GM18870 (cell line): ENCODE measurements around the gene DSCAM.
"Not testable (repeated sequence)": the region's sequence is repeated elsewhere in the genome, so short reads cannot be mapped to it uniquely, and the experiment has no call there.

ENCODE experiments used
- ATAC-seq: cut with Tn5 transposase; IDR thresholded peaks from one replicate; pipeline ENCODE4 v1.9.1; 2021; ENCODE audit warnings: moderate library complexity; ENCODE audit not compliant: unreplicated experiment

The DSCAM gene

DNA sequence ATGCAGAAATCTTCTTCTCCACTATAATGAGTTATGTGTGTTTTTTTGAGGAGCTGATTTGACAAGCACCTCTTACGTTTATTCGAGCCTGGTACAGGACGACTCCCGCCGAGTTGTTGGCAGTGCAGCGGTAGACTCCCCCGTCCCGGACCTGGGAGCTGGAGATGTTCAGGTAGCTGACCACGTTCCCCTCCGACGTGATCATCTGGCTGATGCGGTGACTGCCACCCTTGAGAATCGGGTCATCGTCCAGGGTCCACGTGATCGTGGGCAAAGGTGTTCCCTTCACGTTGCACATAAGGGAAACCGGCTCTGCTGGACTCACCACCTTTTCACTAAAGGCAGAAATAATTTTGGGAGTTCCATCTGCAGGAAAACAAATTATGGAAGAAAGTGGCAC is 507.9 kb downstream of the DSCAM start:
- ATAC-seq = no peak

DNA sequence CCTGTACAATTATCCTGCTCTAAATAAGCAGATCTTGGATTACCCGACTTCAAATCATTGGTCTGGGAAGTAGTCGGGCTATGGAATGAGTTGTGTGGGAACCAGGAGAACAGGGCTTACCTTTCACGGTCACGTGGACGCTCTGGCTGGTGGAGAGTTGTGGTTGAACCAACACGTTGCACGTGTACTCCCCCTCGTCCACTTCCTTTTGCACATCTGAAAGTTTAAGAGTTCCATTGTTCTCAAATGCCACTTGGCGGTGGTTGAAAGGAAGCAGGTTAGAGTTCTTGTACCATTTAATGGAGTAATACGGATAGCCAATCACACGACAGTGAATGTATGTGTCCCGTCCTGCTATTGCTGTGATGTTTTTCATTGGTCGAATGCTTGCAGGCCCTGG is 509.0 kb downstream of the DSCAM start:
- ATAC-seq = no peak

DNA sequence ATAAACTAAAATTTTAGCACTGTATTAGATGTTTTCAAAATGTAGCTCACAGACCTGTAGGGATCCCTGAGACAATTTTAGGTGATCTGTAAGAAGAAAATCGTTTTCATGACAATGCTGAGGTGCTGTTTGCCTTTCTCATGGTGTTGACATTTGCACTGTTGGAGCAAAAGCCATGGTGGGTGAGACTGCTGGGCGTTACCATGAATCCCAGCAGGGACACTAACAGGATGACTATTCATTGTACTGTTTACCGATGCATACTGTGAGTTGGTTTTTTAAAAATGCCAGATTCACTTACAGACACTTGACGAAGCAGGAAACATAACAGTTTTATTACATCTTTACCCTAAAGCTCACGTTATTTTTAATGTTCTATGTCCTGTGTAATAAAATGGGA is 511.3 kb downstream of the DSCAM start:
- ATAC-seq = no peak

DNA sequence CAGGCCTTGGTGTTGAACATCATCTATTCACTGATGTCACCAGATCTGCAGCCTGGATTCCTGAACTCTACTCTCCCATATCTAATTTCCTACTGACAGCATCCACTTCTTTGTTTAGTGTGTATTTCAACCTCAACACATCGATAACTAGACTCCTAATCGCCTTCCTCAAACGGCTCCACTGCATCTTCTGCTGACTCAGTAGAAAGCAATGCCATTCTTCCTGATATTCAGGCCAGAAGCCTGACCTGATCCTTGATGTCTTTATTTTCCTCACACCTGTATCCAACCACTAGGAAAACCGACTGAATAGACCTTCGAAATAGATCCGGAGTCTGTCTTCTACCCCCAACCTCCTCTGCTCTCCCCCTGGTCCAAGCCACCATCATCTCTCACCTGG is 512.8 kb downstream of the DSCAM start:
- ATAC-seq = no peak

DNA sequence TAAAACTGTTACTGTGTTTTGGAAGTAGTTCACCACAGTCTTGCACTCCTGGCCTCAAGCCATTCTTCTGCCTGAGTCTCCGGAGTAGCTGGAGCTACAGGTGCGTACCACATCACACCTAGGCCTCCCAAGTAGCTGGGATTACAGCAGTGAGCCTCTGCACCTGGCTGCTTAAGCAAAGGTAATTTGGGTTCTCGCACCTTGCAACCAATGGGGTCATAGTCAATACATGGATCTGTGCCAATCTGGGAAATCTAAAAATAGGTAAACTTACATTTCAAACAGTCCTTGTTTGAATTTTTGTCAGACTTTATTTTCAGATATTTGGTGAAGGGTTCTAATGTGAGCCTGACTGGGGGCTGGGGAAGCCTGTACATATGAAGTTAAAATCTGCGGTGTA is 513.2 kb downstream of the DSCAM start:
- ATAC-seq = no peak

DNA sequence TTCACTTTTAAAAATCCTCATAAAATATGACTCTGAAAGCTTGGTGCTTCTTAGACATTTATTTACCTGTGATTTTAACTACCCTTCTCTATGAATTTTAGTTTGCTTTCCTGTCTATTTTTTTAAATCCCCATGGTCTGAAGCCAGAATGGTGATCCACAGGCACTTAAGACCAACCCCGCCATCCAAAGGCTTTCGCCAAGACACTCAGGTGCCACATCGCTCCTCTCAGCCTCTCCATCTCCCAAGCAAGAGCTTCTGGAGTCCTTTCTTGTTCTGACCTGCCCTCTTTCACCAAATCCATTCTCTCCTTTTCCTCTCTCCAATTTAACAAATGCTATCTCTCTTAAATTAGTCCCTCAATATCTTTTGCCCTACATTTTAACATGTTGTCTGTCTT is 515.2 kb downstream of the DSCAM start:
- no peak for ATAC-seq

DNA sequence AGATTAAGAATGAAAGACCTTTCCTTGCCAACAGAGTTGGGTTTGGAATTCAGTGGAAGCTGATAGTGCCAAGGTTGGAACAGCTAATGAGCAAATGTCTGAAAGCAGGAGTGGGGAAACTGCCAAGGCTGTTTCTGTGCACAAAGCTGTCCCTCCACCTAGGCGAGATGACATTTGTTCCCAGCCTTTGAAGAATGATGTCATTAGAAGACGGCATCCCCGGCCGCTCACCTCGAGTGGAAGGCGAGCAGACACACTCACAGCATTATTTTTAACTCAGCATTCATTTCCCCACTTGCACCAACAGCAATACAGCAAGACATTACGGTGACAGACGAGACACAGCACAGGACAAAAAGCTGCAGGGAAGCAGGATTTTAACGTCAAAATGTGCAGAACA is 515.8 kb downstream of the DSCAM start:
- ATAC-seq = no peak

DNA sequence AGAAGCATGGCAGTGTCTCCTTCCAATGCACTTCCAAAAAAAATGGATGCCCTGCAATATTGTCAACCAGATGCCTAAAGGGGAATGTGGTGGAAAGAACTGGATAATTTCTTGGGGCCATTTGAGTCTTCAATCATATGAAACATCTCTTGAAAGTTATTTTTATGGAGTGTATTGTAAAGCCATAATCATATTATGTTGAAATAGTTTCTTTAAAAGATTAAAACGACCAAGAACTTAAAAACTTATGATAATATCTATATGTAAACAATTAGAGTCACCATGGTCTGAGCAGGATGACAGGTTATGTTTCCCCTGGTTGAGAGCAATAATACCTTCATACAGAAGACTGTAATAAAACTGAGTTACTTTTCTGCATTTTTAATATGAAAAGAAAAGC is 522.6 kb downstream of the DSCAM start:
- ATAC-seq = no peak

DNA sequence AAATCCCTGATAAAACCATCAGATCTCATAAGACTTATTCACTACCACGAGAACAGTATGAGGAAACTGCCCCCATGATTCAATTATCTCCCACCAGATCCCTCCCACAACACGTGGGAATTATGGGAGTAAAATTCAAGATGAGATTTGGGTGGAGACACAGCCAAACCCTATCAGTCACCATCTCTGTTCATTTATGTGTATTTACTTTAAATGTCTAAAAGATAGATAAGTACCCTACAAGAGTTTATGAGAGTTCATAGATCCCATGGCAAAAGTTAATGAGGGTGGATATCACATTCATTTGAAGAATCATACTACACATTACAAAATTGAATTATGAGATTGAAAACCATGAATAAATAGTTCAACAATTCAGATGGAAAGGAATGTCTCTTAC is 526.2 kb downstream of the DSCAM start:
- not testable (repeated sequence) for ATAC-seq

DNA sequence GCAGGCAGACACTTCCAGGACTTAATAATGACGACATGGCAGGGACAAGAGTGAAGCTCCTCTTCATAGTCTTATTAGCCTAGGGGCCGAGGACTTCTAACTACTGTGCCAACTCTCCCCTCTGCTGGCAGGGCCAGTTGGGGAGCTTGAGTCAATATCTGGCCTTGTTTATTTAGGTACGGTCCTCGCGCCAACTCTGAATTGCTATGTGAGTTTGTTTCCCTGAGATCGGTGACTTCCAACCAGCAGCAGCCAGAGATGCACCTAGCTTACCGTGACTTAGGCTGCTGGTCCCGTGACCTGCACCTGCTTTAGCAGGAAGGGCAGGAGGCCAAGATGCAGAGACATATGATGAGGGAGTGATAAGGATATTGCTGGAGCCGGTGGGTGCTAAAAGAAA is 528.6 kb downstream of the DSCAM start:
- ATAC-seq = no peak

DNA sequence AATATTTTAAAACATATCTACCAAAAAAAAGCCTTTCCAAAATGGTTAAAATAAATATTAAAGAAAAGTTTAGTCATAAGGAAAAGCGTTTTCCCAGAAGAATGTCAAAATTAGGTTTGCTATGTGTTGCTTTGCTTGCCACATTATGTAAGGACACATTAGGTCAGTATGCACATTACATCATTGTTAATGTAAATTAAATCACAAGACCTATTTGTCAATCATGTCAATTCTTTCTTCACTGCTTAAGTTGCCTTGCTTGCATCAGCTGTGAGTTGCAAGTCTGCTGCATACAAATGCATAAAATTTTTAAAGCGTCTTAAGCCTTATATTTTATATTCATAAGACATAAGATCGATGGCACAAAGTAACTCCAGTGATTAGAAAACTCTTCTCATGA is 530.9 kb downstream of the DSCAM start:
- no peak for ATAC-seq

DNA sequence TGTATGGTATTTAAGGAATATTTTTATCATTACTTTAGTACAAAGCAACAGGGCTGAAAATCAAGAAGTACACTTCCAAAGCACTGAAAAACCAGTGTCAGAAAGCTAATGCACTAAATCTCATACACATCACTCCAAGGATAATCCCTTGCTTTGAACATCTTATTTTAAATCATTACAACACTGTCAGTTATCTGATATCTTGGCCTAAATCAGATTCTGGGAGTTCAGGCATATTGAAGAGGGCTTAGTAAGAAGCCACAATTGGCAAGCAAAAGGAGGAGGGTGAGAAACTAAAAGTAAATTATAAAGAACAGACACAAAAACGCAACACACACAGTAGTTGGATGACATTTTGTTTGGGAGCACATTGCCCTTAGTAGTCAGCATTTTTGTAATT is 531.3 kb downstream of the DSCAM start:
- ATAC-seq = no peak

DNA sequence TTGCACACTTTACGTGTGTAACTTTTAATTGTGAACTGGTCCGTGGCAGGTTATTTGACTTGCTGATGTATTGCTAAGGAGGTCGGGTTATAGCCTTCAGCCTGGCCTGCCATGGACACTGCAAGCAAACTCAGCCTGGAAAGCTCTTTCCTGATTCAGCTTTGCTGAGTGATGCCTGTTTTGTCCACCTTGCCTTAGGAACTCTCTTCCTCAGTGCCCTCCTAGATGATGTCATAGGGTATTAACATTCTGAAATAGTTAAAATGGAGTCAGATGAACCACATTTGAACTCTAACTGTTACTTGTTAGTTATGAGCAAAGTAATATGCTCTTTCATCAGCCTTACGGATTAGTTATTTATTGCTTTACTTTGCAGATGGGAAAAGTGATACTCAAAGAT is 533.7 kb downstream of the DSCAM start:
- no peak for ATAC-seq

DNA sequence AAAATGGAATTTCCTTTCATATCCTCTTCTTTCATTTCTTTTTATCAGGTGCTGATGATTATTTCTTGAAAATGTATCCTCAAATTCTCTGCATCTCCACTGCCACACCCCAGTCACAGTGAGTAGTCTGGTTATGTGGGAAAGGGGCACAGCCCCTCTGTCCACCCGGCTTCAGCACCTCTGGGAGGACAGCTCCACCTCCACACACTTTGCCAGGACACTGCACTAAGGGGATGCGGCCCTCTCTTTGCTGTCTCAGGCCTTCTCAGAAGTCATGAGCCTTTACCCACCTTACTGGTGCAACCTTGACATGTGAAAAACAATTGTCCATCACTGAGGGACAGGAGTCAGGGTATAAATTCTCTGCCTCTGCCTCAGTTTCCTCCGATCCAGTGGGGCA is 546.7 kb downstream of the DSCAM start:
- ATAC-seq = no peak

DNA sequence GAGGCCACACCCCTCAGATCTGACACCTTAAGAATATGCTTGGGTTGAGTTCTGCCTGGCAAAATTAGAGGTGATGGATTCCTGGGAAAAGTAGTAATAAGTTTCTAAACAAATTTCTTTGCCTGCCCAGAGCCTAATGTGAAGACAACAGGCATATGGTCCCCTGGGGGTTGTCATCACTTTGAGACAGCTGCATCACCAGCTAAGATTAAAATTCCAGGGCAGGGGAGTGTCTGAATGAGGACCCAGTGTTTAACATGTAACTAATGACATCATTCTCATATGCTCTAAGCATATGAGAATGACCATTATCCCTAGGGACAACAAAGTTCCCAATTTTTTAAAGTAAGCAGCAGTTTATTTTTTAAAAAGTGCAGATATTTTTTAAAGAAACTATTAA is 547.5 kb downstream of the DSCAM start:
- no peak for ATAC-seq

DNA sequence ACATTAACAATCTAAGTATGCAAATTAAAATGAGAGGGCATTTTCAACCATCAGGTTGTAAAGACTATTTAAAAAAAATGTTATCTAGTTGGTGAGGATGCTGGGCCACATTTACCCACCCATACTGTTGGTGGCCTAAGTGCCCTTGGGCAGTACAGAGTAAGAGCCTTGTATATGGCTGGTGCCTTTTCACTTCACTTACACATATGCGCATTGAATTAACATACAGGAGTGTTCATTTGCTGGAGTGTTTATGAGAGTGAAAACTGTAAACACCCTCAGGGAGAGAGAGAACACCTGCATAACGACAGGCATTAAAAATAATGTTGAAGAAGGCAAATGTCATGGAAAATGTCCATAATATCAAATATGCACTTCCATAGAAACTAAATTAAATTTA is 552.6 kb downstream of the DSCAM start:
- ATAC-seq = no peak

DNA sequence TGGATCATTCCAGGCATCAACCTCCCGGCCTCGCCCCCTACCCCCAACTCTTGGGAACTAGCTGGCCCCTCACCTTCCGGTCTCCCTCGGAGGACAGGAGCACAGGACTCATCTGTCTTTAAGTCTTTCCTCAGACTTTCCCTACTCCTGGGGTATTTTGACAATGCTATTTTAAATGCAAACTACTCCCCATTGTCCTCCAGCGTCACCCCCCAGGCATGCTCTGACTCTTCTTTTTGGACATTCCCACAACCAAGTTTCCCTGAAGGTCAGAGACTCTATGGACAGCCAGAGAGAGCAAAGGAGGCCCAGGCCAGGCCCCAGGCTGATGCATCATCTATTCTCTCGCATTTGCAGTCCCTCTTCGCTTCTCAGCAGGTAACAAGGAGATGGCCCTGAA is 555.4 kb downstream of the DSCAM start:
- ATAC-seq = no peak

DNA sequence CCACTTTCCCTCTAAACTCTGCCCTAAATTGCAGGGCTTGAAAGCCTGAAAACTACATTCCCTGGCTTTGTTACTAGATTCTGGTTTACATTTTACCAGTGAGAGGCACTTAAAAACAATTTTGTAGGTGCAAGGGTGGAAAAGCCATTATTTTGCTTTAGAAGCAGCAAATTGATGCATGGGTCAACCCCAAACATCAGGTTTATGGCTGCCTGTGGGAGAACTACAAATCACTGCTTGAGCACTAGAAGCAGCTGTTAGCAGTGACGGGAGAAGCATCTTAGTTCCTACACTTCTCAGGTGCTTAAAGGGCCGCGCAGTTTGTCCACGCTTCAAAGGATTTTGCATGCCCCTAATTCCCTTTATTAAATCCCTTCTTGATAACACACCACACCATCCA is 562.5 kb downstream of the DSCAM start:
- no peak for ATAC-seq

DNA sequence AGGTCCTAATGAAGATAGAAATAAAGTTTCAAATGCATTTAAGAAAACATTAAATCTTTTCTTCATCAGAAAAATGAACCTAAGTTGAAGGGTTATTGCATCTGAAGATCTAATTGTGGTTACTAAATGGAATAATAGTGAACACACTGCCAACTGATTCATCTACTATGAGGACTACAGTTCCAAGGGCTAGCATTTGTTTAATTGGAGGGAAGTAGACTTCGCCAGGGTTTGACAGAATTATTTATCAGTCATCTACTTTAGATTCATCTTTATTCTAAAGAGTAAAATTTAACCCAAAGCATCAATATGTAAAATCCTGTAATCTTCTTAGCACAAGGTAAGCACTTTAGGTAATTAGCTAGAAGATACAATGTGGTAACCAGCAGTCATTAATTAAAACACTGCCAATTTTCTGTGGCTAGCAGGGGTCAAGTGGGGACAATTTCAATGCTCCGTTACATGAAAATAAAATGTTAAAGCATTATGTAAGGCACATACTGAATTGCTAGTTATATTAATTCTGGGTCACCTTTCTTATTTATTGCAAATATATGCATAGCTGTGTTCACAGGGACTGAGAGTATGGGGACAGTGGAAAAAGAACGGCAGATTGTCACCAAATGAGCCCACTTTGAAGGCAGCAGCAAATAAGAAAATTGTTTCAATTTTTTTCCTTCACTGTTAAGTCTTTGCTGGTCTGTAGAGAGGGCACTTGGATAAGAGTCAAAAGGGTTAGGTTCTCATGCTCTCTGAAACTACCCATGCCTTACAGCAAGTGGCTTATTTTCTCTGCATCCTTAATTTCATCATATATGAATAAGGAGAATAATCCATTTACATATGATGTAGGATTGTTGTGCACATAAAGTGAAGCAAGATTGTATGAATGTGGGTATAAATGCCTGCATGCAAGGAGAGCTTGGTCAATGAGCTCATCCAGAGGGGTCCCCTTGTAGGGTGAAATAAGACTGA is 563.8 kb downstream of the DSCAM start:
- no peak for ATAC-seq

DNA sequence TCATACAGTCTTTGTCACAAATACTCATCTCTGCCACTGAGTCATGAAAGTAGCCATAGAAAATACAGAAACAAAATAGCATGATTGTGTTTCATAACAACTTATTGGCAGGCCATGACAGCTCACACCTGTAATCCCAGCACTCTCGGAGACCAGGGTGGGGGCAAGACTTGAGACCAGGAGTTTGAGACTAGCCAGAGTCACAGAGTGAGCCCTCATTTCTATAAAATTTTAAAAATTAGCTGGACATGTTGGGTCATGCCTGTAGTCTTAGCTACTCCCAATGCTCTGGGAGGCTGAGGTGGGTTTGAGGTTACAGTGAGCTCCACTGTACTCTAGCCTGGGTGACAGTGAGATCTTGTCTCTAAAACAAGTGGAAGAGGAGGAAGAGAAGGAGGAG is 568.6 kb downstream of the DSCAM start:
- no peak for ATAC-seq

DNA sequence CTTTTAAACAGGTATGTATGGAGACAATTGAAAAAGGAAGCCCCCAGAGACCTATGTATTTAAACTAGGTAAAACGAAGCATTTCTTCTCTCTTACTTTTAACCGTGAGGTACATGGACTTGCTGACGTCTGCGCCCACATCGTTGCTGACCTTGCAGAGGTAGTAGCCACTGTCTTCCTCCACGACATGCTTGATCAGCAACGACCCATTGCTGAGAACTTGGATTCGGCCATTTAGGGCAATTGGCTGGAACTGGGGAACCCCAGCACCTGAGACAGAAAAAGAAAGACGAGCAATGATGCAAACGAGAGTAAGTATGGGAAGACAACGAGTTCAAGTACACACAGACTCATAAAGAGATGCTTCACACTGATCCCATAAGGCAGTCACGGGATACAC is 571.0 kb downstream of the DSCAM start:
- ATAC-seq = no peak

DNA sequence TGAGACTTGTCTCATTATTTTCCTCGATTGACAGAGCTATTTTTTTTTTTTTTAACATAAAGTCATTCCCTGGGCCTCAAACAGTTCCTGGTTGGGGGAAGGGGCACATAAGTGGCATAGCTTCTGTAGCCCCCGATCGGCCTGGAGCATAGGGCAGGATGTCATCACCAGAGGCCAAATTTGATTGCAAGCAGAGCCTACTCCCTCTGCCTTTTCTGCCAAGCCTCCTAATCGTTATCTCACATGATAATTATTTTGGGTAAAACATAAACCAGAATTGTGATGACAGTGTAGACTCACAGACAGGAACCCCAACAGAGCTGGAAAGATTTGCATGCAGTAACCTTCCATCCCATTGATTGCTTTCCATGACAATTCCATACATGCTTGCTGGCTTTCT is 574.9 kb downstream of the DSCAM start:
- ATAC-seq = no peak

DNA sequence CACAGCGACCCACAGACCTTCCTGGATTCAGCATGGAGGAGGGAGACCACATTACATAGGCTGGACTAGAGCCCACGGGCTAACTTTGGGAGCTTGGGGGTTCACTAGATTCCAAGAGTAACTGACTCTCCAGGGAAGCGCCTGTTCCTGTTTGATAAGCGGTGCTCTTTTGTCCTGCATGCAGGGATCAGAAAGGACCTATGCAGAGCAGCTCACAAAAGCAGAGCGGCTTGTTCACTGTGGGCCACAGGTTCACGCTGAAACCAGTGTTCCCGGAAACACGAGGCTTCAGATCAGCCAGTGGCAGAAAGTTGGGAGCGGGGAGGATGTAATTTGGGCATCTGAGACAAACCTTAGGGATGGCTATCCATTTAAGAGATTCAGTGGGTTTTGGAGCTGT is 575.8 kb downstream of the DSCAM start:
- no peak for ATAC-seq
